ENCODE measurements around the gene DBH. TPM values are rescaled to one million over a fixed set of nuclear protein-coding genes. Genes with fewer than 3 reads are reported as not detected.

DBH gene
- total RNA-seq, 1 experiment from 2014 or later, result not detected

- H3K4me3 Mint-ChIP-seq (ENCODE audit: unreplicated experiment), result no peak overlapping the region
- ChIA-PET CTCF (interaction anchor here (0.6 to 1.0 kb wide), 2 partner anchors 47 to 345 kb away, joined by 3 read pairs; no protein-coding TSS in a partner anchor), POLR2A (no interaction called here)
- H3K4me1 Mint-ChIP-seq (ENCODE audit: insufficient read depth, unreplicated experiment), result no peaks in the 10 kb centered on the region
- DNase-seq (ENCODE audit: unreplicated experiment), result no peak
- BruUV-seq (replicated peaks), result no TSS peak
- intact Hi-C loops (cut with micrococcal nuclease), result no loop called here
- TF ChIP-seq, protein P1, sequence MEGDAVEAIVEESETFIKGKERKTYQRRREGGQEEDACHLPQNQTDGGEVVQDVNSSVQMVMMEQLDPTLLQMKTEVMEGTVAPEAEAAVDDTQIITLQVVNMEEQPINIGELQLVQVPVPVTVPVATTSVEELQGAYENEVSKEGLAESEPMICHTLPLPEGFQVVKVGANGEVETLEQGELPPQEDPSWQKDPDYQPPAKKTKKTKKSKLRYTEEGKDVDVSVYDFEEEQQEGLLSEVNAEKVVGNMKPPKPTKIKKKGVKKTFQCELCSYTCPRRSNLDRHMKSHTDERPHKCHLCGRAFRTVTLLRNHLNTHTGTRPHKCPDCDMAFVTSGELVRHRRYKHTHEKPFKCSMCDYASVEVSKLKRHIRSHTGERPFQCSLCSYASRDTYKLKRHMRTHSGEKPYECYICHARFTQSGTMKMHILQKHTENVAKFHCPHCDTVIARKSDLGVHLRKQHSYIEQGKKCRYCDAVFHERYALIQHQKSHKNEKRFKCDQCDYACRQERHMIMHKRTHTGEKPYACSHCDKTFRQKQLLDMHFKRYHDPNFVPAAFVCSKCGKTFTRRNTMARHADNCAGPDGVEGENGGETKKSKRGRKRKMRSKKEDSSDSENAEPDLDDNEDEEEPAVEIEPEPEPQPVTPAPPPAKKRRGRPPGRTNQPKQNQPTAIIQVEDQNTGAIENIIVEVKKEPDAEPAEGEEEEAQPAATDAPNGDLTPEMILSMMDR (IDR thresholded peaks at IDR 0.05; ENCODE audit: unreplicated experiment), result no peak
- no peaks in the 10 kb centered on the region for H3K9me3 Mint-ChIP-seq (ENCODE audit: unreplicated experiment)
- no peak overlapping the region for H3K27ac Mint-ChIP-seq (ENCODE audit: low read depth, unreplicated experiment)
- H3K36me3 Mint-ChIP-seq (ENCODE audit: insufficient read depth, unreplicated experiment), result no peaks in the 10 kb centered on the region
- peaks cover 87% of the 10 kb centered on the region for H3K27me3 Mint-ChIP-seq (ENCODE audit: insufficient read depth, unreplicated experiment)
Observed at GRCh38 chr9:133647765-133648469, 11.8 kb downstream of the DBH start.

- peaks cover 93% of the 10 kb centered on the region for H3K27me3 Mint-ChIP-seq (ENCODE audit: insufficient read depth, unreplicated experiment)
- POLR2A ChIA-PET, result no interaction called here
Observed at GRCh38 chr9:133649194-133649593, 13.0 kb downstream of the DBH start.

DNA sequence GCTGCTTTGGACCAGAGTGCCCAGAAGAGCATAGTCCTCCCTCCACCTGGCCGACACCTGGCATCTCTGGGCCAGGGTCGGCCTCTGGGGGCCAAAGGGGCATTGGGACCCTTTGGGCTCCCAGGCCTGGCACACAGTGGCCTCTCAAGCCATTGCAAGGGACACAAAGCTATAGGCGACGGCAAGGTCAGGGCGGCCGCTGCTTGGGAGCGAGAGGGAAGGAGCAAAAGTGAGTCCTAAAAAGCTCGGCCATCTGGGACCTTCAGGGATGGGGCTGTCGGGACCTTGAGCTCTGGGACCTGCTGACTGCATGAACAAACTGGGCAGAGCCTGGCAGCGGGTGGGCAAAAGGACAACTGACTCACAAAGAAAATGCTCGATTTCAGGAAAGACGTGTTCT lies 13.9 kb downstream of the DBH start:
- Mint-ChIP-seq H3K9me3 (ENCODE audit: unreplicated experiment) (no peaks in the 10 kb centered on the region), H3K4me3 (ENCODE audit: unreplicated experiment) (no peak overlapping the region), H3K27ac (ENCODE audit: low read depth, unreplicated experiment) (no peak overlapping the region), H3K36me3 (ENCODE audit: insufficient read depth, unreplicated experiment) (no peaks in the 10 kb centered on the region), H3K27me3 (ENCODE audit: insufficient read depth, unreplicated experiment) (peaks cover 93% of the 10 kb centered on the region), H3K4me1 (ENCODE audit: insufficient read depth, unreplicated experiment) (no peaks in the 10 kb centered on the region)
- no TSS peak for BruUV-seq (replicated peaks)
- POLR2A ChIA-PET, result interaction anchor here (0.5 kb wide), 1 partner anchor 424 kb away, joined by 3 read pairs; no protein-coding TSS in a partner anchor
- CTCF ChIA-PET, result no interaction called here
- DNase-seq (ENCODE audit: unreplicated experiment), result no peak
- intact Hi-C loops (cut with micrococcal nuclease), result no loop called here
- TF ChIP-seq, protein P1 (IDR thresholded peaks at IDR 0.05; ENCODE audit: unreplicated experiment), result no peak

More at GRCh38 chr9:133649194-133649593, 13.0 kb downstream of the DBH start:
- intact Hi-C loops (cut with micrococcal nuclease), result no loop called here
- H3K9me3 Mint-ChIP-seq (ENCODE audit: unreplicated experiment), result no peaks in the 10 kb centered on the region
- DNase-seq (ENCODE audit: unreplicated experiment), result no peak
- TF ChIP-seq, protein P1 (IDR thresholded peaks at IDR 0.05; ENCODE audit: unreplicated experiment), result no peak
- CTCF ChIA-PET, result no interaction called here
- H3K4me3 Mint-ChIP-seq (ENCODE audit: unreplicated experiment), result no peak overlapping the region
- BruUV-seq (replicated peaks), result no TSS peak
- H3K4me1 Mint-ChIP-seq (ENCODE audit: insufficient read depth, unreplicated experiment), result no peaks in the 10 kb centered on the region
- no peaks in the 10 kb centered on the region for H3K36me3 Mint-ChIP-seq (ENCODE audit: insufficient read depth, unreplicated experiment)
- H3K27ac Mint-ChIP-seq (ENCODE audit: low read depth, unreplicated experiment), result no peak overlapping the region

GRCh38 chr9:133653638-133654037 lies 17.5 kb downstream of the DBH start:
- no peak overlapping the region for H3K4me3 Mint-ChIP-seq (ENCODE audit: unreplicated experiment)
- H3K4me1 Mint-ChIP-seq (ENCODE audit: insufficient read depth, unreplicated experiment), result peaks cover 9% of the 10 kb centered on the region
- POLR2A ChIA-PET, result no interaction called here
- no peaks in the 10 kb centered on the region for H3K9me3 Mint-ChIP-seq (ENCODE audit: unreplicated experiment)
- no TSS peak for BruUV-seq (replicated peaks)
- no peak overlapping the region for H3K27ac Mint-ChIP-seq (ENCODE audit: low read depth, unreplicated experiment)
- CTCF ChIA-PET, result no interaction called here
- H3K36me3 Mint-ChIP-seq (ENCODE audit: insufficient read depth, unreplicated experiment), result no peaks in the 10 kb centered on the region
- H3K27me3 Mint-ChIP-seq (ENCODE audit: insufficient read depth, unreplicated experiment), result peaks cover 93% of the 10 kb centered on the region
- TF ChIP-seq, protein P1 (IDR thresholded peaks at IDR 0.05; ENCODE audit: unreplicated experiment), result no peak
- intact Hi-C loops (cut with micrococcal nuclease), result no loop called here
- no peak for DNase-seq (ENCODE audit: unreplicated experiment)

All from MCF 10A (cell line).